GM21381 (cell line): ENCODE measurements around the gene LRRC55.
"Not testable (repeated sequence)": the region's sequence is repeated elsewhere in the genome, so short reads cannot be mapped to it uniquely, and the experiment has no call there.

Experiments used
- ATAC-seq: cut with Tn5 transposase; IDR thresholded peaks from one replicate; pipeline ENCODE4 v1.9.1; 2021; ENCODE audit warnings: mild to moderate bottlenecking, moderate library complexity; ENCODE audit not compliant: unreplicated experiment

Gene LRRC55

DNA sequence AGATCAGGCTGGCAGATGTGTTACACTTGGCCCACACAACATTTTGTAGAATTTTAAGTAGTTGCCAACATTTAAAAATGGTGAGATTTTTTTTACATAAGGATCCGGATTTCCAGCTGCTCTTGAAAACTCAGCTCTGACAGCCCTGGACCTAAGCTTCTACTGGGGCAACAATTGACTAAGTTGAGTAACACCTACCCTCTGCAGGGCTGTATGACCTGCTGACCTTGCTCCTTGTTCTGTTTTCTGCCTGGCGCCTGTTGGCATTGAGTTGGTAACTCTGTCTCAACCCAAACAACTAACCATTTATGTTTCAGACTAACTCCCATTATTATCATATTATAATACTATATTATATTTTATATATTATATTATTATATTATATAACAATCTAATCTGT is 21.1 kb upstream of the LRRC55 start:
- ATAC-seq = no peak

DNA sequence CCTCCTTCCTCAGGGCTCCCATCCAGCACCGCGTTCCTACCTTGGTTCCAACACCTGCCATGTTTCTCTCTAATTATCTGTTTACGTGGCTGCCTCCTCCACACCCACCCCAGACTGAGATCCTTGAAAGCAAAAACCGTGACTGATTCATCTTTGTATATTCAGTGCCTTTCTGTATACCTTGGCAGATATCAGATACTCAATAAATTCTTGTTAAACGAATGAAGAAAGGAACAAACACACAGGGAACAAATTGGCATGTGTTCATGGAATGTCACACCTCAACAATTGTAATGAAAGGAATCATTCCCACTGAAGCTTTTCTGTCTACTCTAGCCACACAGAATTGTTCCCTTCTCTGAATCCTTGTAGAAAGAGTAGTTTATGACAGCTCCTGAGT is 20.4 kb upstream of the LRRC55 start:
- no peak for ATAC-seq

DNA sequence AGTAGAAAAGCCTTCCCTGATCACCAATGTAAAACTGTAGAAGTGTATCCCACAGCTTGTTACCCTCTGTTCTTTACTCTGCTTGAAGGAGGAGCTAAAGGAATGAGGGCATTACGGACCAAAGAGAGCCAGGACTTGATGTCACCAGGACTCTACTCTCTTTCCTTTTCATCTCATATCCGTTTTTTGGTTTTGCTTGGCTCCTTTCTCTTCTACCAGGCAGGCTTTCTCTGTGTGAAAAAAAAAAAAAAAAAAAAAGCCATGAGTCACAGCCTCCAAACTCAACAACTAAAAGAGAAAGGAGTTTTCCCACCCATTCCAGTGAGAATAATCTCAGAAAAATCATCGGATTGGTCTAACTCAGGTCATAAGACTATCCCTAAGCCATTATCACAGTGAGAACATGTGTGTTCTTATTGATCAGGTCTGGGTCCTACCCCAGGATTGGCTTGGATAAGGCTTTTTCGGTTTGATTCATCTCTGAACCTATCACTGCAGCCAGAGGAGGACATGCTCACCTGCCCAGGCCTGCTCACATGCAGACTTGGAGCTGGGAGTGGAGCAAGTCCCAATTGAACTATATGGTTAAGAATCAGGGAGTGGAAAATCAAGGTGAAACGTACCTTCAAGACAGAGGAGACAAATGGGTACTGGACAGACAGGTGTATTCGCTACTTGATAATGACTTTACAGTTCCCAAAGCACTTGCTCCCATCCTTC is 19.4 kb upstream of the LRRC55 start:
- ATAC-seq = no peak

DNA sequence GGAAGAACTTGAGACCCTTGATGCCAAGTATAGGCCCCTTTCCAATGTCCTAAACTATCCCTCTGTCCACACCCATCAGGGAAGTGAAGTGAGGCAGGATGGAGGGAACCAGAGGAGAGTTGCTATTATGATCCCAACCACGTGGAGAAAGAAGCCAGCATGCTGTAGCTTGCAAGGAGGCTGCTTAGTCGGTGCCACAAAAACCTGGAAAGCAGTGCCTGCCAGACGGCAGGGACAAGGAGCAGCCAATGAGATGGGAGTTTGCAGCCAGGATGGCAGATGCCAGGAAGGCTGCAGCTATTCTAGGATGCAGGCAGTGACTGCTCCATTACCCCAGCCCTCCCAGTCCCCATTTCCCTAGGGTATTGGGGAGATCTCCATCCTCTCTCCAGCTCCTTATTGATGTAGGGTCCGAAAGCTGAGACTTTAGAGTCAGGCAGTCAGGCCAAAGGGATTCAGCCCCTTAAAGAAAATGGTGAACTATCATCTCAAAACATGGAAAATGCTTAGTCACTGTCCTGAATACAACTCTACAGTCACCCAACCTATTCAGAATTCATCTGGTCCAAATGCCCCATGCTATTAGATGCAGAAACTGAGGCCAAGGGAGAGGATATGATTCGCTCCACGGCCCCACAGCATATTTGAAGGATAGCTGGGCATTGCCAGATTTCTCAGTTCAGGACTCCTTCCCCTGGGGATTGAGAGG is 18.4 kb upstream of the LRRC55 start:
- ATAC-seq = no peak

DNA sequence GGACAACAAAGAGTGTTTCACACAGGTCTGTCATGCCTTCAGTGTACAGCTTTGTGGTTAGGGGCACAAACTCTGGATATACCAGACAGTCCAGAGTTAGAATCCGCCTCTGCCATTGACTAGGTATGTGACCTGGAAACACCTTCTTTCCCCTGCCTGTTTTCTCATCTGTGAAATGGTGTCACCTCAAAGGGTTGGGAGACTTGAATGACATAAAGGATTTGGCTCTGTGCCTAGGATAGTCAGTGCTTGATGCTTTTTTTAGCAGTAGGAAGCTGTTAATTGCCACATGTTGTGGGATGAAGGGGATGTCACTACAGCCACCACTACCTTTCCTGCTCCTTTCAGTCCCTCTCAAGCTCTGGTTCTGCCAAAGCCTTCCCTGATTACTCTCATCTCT is 17.4 kb upstream of the LRRC55 start:
- ATAC-seq = no peak

DNA sequence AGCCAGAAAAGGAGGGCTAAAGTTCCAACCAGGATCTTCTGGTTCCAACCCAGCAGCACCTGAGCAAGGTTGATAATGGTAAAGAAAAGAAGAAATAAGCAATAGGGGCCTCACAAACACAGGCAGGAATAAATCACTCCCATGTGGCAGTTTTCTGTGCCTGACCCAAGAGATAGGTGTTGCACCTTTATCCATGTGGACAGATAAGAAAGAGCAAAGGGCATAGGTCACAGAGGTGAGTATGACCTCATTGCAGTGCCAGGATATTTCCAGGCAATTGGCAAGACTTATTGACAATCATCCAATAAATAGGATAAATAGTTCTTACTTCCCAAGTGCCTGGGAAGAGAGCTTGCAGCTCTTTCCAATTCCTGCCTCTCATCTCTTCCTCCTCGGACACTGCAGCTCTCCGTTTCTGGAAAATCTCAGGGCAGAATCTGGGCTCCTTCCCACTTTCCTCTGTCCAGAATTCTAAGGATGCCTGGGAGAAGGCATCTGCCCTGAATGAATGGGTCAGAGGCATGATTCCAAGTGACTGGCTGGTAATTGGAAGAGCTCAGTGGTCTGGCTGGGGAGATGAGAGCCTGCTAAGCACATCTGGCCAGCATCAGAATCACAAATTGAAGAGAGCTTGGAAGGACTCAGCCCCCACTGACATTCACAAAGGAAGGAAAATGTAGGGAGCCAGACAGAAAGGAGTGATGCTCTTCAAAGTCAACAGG is 14.5 kb upstream of the LRRC55 start:
- ATAC-seq = no peak

DNA sequence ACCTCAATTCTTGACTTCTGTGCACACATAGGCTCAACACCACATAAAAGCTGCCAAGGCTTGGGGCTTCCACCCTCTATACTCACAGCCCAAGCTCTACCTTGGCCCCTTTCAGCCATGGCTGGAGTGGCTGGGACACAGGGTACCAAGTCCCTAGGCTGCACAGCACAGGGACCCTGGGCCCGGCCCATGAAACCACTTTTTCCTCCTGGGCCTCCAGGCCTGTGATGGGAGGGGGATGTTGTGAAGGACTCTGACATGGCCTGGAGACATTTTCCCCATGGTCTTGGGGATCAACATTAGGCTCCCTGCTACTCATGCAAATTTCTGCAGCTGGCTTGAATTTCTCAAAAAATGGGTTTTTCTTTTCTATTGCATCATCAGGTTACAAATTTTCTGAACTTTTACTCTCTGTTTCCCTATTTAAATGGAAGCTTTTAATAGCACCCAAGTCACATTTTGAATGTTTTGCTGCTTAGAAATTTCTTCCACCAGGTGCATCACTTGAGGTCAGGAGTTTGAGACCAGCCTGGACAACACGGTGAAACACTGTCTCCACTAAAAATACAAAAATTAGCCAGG is 11.9 kb upstream of the LRRC55 start:
- not testable (repeated sequence) for ATAC-seq

DNA sequence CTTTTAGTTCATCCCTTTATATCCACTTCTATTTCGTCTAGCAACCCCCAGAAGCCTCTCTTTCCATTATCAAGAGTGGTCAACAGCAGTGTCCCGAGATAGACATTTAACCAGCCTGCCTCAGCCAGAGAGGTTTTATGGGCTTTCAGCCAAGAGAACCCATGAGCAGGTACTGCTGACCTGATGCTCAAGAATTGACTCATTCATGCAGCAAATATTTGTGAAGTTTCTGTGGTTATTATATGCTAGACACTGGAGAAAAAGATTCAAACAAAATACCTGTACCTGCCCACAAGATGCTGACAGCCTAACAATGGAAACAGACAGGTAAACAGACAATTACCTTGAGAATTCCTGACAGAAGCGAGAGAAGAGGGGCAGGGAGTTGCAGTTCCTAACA is 9.7 kb upstream of the LRRC55 start:
- no peak for ATAC-seq

DNA sequence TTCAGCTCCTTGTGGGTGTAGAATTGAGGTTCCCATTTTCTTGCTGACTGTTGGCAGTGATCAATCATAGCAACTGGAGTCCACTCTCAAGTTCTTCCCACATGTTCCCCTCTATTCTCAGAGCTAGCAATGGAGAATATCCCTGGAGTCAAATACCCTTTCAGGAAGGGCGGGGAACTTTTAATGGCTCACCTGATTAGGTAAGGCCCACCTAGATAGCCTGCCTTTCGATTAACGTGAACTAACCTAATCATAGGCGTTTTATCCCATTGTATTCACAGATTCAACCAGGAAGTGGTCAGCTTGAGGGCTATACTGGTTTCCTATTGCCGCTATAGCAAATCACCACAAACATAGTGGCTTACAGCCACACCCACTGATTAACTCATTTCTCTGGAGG is 7.1 kb upstream of the LRRC55 start:
- ATAC-seq = no peak

DNA sequence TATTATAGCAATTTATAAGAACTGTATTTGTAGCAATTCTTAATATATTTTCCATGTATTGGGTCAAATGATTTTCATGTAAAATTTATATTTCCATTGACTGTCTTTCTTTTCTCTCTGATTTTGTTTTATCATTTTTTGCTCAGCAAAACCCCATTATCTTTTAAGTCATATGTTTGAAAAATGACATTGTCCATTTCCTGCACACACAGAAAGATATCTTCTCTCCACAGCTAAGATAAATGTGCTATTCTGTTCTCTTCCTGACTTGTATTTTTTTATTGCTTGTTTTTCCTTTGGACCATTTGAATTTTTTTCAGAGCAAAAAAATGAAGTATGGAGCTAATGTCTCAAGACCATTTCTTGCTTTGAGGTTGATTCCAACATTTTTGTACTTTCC is 6.3 kb upstream of the LRRC55 start:
- ATAC-seq = no peak

DNA sequence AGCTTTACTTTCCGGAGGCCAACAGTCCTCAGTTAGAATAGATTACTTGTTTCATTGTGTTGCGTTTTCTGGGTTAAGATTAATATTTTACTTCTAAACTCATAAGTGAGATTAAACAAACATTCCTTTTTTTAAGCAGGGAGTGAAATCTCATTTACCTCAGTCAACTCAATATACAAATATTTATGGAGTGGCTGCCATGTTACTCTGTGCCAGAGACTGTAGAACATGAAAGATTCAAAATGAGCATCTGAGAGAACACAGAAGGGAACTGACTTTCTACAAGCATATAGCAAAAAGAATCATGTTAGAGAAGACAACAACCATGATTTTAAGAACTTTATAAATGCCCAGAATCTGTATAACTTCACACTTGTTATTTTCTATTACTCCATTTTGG is 3.4 kb upstream of the LRRC55 start:
- ATAC-seq = no peak

DNA sequence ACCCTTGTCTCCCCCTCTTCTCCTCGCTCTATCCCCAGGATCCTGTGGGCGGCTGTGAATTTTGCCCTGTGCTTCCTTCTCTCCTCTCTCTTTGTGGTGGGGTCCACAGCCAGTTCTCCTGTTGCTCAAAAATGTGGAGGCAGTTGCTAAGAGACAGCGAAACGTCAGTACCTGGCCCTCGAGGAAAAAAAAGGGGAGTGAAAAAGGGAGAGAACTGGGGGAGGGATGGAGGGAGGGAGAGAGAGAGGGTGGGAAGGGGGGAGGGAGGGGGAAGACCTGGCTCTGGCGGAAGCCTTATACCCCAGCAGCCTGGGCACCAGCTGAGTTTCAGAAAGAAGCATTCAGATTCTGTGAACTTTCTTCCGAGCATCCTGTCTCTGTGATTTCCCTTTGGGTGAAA is 2.1 kb upstream of the LRRC55 start:
- ATAC-seq = no peak

DNA sequence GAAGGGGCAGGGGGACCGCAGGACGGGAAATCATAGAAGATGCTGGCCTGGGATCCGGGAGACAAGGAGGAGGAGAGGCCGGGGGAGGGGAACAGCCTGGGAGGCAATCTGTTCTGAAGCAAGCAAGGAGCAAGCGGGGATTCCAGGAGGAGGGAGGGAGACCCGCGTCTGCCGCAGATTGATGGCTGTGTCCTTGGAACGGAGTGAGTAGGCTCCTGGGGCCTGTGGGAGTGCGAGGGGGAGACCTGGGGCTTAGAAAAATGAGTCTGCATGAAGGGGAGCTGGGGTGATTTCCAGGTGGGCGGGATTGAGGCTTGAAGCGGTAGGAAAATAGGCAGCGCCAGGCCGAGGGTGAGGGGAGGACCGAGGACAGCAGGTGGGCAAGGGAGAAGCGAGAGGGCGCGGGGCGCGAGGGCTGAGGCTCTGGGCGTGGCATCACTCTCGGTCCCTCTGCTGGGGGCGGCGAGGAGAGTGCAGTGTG is 1.6 kb upstream of the LRRC55 start:
- no peak for ATAC-seq

DNA sequence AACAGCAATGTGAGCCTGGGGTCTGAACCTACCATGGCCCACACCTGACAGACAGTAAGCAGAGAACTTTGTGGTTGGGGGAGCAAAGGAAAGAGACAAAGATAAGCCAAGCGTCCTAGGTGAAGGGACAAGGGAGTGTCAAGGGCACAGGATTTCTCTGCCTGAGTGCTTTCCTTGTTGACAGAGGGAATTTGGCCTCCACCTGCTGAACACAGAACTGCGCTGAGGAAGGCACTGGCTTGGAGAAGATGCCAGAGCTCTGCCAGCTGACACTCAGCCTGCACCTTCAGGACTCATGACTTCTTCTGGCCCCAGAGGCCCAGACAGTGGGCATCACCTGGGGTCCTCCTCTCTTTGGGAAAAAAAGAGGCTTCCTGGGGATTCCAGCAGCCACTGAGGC is 789 bp upstream of the LRRC55 start:
- no peak for ATAC-seq

DNA sequence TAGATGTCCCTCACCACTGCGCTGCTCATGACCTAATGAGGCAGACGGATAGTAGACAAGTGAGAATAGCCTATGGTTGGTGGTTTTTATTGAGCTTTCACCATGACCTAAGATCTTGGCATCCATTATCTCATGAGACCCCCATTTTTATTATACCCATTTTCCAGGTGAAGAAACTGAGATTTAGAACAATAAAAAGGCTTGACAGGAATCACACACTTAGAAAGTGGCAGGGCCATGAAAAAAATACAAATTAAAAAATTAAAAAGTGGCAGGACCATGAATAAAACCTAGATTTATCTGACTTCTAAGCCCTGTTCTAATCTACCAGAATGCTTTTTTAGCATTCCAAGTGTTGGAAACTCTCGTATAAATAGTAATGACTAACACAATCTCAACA is 1.1 kb downstream of the LRRC55 start:
- ATAC-seq = no peak

DNA sequence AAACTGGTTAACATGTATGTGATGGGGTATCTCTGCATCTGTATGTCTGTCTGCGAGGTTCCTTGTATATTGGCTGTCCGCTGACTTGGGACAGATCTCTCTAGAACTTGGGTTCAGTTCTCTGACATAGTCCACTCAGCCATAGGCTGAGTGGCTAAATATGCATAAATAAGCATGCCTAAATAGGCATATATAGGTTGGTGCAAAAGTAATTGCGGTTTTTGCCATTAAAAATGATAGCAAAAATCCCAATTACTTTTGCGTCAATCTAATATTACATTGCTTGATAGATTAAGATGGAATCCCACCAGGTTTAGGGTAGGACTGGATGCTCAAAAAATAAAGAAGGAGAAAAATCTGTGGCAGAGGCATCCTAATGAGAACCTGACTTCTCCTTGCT is 8.8 kb downstream of the LRRC55 start:
- no peak for ATAC-seq

DNA sequence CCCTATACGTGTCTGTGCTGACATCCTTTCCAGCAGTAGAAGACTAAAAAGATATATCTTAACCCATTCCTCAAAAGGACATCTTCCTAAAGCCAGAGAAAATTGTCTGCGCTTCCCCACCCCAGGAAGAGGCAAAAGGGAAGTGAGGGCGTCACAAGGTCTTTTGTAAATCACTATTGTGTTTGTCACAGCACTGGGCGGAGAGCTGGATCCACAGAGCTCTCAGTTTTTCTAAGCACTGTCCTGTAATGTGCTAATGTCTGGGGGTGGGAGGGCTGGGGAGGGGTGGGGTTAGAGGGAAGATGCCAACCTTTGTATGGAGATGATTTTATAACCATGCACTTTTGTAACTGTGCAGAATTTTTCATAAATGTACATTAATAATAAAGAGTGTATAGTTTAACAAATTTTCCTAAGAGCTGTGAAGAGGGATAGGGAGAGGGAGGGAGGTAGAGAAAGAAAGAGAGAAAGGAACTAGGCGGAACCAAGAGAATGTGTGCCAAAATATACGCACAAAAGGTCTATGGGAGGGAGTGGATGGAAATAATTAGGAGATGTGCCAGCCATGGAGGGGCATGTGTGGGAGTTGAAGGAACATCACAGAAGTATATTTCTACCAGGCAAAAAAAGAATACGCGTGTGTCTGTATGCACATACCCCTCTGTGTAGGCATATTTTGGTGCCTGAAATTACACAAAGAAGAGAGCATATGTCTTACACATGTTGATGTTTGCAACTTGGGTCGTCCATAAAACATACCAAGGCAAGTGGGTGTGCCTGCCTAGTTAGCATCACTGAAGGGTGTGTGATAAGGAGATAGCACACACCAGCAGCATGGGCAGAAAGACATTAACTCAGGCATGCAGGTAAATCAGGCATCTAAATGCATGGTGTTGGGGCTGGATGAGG is 9.8 kb downstream of the LRRC55 start:
- no peak for ATAC-seq

DNA sequence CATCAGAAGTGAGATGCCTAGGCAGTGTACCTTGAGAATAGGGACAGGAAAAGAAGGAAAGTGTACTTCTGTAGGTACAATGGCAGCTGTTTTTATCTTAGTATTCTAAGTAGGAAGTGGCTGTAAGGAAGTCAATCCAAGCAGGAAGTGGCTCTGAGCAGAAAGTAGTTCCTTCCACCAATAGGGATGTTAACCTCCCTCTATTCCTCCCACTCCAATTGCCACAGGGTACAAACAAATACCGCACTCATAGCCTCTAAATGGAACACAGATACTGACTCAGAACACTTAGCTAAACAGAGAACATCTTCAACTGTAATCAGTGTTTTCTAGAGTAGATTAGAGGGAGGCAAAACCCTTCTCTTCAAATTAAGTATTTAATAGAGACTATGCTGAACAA is 10.6 kb downstream of the LRRC55 start:
- ATAC-seq = no peak

DNA sequence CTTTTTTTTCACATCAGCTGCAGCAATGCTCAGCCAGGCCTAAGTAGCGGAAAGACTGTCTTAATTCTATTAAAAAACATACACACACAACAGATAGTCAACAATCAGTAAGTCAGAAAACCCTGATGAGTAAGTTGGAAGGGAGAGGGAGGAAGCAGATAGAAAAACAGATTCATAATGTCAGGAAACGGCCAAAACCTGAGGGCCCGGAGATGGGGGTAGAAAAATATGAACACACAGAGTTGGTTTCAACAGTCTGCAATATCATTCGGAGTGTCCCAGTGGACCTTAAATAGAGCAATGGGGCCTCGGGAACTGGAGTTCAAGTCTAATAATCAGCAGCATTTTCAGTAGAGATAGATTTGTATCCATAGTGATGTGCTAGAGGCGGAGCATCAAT is 14.8 kb downstream of the LRRC55 start:
- no peak for ATAC-seq

DNA sequence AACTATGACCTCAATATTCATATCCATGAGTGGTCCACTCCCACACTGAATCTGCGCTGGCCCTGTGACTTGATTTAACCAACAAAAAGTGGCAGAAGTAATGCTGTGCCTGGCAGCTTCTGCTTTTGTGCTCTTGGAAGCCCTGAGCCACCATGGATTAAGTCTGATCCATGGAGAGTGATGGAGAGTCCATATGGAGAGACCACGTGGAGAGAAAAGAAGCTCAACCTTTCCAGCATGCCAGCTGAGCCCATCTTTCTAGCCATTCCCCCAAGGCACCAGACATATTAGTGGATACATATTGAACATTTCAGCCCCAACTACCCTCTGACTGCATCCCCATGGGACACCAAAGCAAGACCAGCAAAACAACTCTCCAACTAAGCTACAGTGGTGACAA is 16.0 kb downstream of the LRRC55 start:
- ATAC-seq = no peak

DNA sequence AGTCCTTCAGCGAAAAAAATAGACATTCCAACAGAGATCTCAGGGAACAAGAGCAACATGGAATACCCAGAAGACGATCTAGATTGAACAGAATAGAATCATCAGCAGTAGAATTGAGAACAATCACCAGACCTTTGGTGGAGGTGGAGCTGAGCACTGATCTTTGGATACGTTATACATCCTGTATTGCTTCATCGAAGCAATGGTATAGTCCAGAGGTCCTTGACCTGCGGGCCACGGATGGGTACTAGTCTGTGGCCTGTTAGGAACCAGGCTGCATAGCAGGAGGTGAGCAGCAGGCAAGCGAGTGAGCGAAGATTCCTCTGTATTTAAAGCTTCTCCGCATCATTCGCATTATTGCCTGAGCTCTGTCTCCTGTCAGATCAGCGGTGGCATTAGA is 17.6 kb downstream of the LRRC55 start:
- ATAC-seq = no peak
